ENCODE data around the gene ADCY3. TPM values are rescaled to one million over a fixed set of nuclear protein-coding genes. Genes with fewer than 3 reads are reported as not detected.

Gene ADCY3
- total and polyA plus RNA-seq, 2 experiments from 2014 or later: 9.1 to 47.4 TPM

GRCh38 chr2:24924266-24924665 is 4.2 kb upstream of the ADCY3 start:
- TF ChIP-seq EZH2phosphoT487 (IDR thresholded peaks at IDR 0.05; ENCODE audit: insufficient read depth, low read depth) (no peak), EZH2 (IDR thresholded peaks at IDR 0.05; ENCODE audit: insufficient read depth, poor library complexity, severe bottlenecking) (no peak)
- H3K36me3 ChIP-seq (ENCODE audit: low read depth): no peaks in the 10 kb centered on the region
- 94 to 98% methylated on average over 4 to 5 of the region's 5 CpGs for WGBS, 2 experiments (ENCODE audit: low coverage in 1 of 2, low lambda C conversion rate in 2 of 2, missing lambda C conversion rate in 2 of 2)
- no peak overlapping the region for H3K9ac ChIP-seq
- no peaks in the 10 kb centered on the region for H3K9me2 ChIP-seq (ENCODE audit: insufficient read depth)
- DNase-seq: no peak
- H2AFZ ChIP-seq: no peak overlapping the region
- H3K27ac ChIP-seq: no peak overlapping the region
- no peak overlapping the region for H3K4me3 ChIP-seq
- H4K20me1 ChIP-seq (ENCODE audit: insufficient read depth): no peaks in the 10 kb centered on the region
- no peaks in the 10 kb centered on the region for H3K27me3 ChIP-seq (replicated peaks; ENCODE audit: insufficient read depth)
- no peak overlapping the region for H3K4me2 ChIP-seq (ENCODE audit: unreplicated experiment)
- H3K9me3 ChIP-seq (ENCODE audit: low read depth): no peaks in the 10 kb centered on the region
- no peaks in the 10 kb centered on the region for H3K79me2 ChIP-seq (ENCODE audit: insufficient read depth)
- 0 out of 2 replicates have a peak, but pooled peaks cover 5% of the 10 kb centered on the region for H3K4me1 ChIP-seq (ENCODE audit: insufficient read depth)
- in situ Hi-C loops (cut with MboI): no loop called here
- H3F3A ChIP-seq (ENCODE audit: insufficient read depth): 0 out of 2 replicates have a peak, but pooled peaks cover 5% of the 10 kb centered on the region

GRCh38 chr2:24923106-24923505 is 3.1 kb upstream of the ADCY3 start:
- Histone ChIP-seq H3K4me2 (ENCODE audit: unreplicated experiment) (no peak overlapping the region), H3K9me3 (ENCODE audit: low read depth) (no peaks in the 10 kb centered on the region), H3K4me1 (ENCODE audit: insufficient read depth) (0 out of 2 replicates have a peak, but pooled peaks cover 5% of the 10 kb centered on the region), H3F3A (ENCODE audit: insufficient read depth) (0 out of 2 replicates have a peak, but pooled peaks cover 5% of the 10 kb centered on the region), H3K27ac (no peak overlapping the region), H3K36me3 (ENCODE audit: low read depth) (no peaks in the 10 kb centered on the region), H3K9me2 (ENCODE audit: insufficient read depth) (no peaks in the 10 kb centered on the region), H3K9ac (no peak overlapping the region), H3K79me2 (ENCODE audit: insufficient read depth) (0 out of 2 replicates have a peak, but pooled peaks cover 6% of the 10 kb centered on the region), H2AFZ (no peak overlapping the region), H3K27me3 (replicated peaks; ENCODE audit: insufficient read depth) (no peaks in the 10 kb centered on the region), H4K20me1 (ENCODE audit: insufficient read depth) (no peaks in the 10 kb centered on the region), H3K4me3 (no peak overlapping the region)
- DNase-seq: no peak
- no peak for TF ChIP-seq EZH2phosphoT487 (IDR thresholded peaks at IDR 0.05; ENCODE audit: insufficient read depth, low read depth)
- no peak for TF ChIP-seq EZH2 (IDR thresholded peaks at IDR 0.05; ENCODE audit: insufficient read depth, poor library complexity, severe bottlenecking)
- WGBS, 2 experiments (ENCODE audit: low coverage in 1 of 2, low lambda C conversion rate in 2 of 2, missing lambda C conversion rate in 2 of 2): 89 to 92% methylated on average over 10 of the region's 10 CpGs
- in situ Hi-C loops (cut with MboI): no loop called here

GRCh38 chr2:24922556-24922955 is 2.5 kb upstream of the ADCY3 start:
- Histone ChIP-seq H3F3A (ENCODE audit: insufficient read depth) (0 out of 2 replicates have a peak, but pooled peaks cover 5% of the 10 kb centered on the region), H3K9ac (no peak overlapping the region), H2AFZ (no peak overlapping the region), H4K20me1 (ENCODE audit: insufficient read depth) (no peaks in the 10 kb centered on the region), H3K9me2 (ENCODE audit: insufficient read depth) (no peaks in the 10 kb centered on the region), H3K27ac (no peak overlapping the region), H3K36me3 (ENCODE audit: low read depth) (no peaks in the 10 kb centered on the region), H3K4me1 (ENCODE audit: insufficient read depth) (0 out of 2 replicates have a peak, but pooled peaks cover 5% of the 10 kb centered on the region), H3K79me2 (ENCODE audit: insufficient read depth) (0 out of 2 replicates have a peak, but pooled peaks cover 7% of the 10 kb centered on the region), H3K9me3 (ENCODE audit: low read depth) (no peaks in the 10 kb centered on the region), H3K4me2 (ENCODE audit: unreplicated experiment) (no peak overlapping the region), H3K4me3 (no peak overlapping the region), H3K27me3 (replicated peaks; ENCODE audit: insufficient read depth) (no peaks in the 10 kb centered on the region)
- TF ChIP-seq EZH2phosphoT487 (IDR thresholded peaks at IDR 0.05; ENCODE audit: insufficient read depth, low read depth) (no peak), EZH2 (IDR thresholded peaks at IDR 0.05; ENCODE audit: insufficient read depth, poor library complexity, severe bottlenecking) (no peak)
- DNase-seq: no peak
- in situ Hi-C loops (cut with MboI): no loop called here
- 100% methylated on average over 1 of the region's 1 CpG for WGBS, 2 experiments (ENCODE audit: low coverage in 1 of 2, low lambda C conversion rate in 2 of 2, missing lambda C conversion rate in 2 of 2)

GRCh38 chr2:24920809-24921441 is 888 bp upstream of the ADCY3 start:
- Histone ChIP-seq H3K9me3 (ENCODE audit: low read depth) (no peaks in the 10 kb centered on the region), H3K4me3 (peak overlapping the region; percentile 80), H3F3A (ENCODE audit: insufficient read depth) (0 out of 2 replicates have a peak, but pooled peaks cover 5% of the 10 kb centered on the region), H3K9ac (peak overlapping the region; percentile 64), H3K4me1 (ENCODE audit: insufficient read depth) (peaks cover 2% of the 10 kb centered on the region; the same call in 1 of the 2 replicates), H3K9me2 (ENCODE audit: insufficient read depth) (no peaks in the 10 kb centered on the region), H3K27ac (no peak overlapping the region), H4K20me1 (ENCODE audit: insufficient read depth) (no peaks in the 10 kb centered on the region), H3K27me3 (replicated peaks; ENCODE audit: insufficient read depth) (no peaks in the 10 kb centered on the region), H2AFZ (peak overlapping the region; percentile 75), H3K4me2 (ENCODE audit: unreplicated experiment) (peak overlapping the region; percentile 82), H3K36me3 (ENCODE audit: low read depth) (no peaks in the 10 kb centered on the region), H3K79me2 (ENCODE audit: insufficient read depth) (peaks cover 17% of the 10 kb centered on the region; the same call in 1 of the 2 replicates)
- in situ Hi-C loops (cut with MboI): no loop called here
- 54 to 57% methylated on average over 13 of the region's 13 CpGs for WGBS, 2 experiments (ENCODE audit: low coverage in 1 of 2, low lambda C conversion rate in 2 of 2, missing lambda C conversion rate in 2 of 2)
- TF ChIP-seq EZH2phosphoT487 (IDR thresholded peaks at IDR 0.05; ENCODE audit: insufficient read depth, low read depth) (no peak), EZH2 (IDR thresholded peaks at IDR 0.05; ENCODE audit: insufficient read depth, poor library complexity, severe bottlenecking) (no peak)
- DNase-seq: no peak

Measured in GM23248 (cell line).